Endothelial cell of umbilical vein (primary cell): ENCODE data around the gene RAB14. TPM values are rescaled to one million over a fixed set of nuclear protein-coding genes. Genes with fewer than 3 reads are reported as not detected.

Experiments
- BruUV-seq: library from RNA; stranded (reverse); fragments of 400-500 nt; replicated peaks from 2 replicates; lab custom pipeline; 2021; lab: Mats Ljungman, UMichigan
- CTCF ChIA-PET: fragments of 300-600, 350-600 bp; sonication (Branson Sonifier 250); formaldehyde crosslinking; loops from one replicate; lab custom pipeline; 2021; ENCODE audit warnings: antibody characterized with exemption, inconsistent platforms; lab: Charles Lee
- POLR2A ChIA-PET: fragments of 300-600, 350-600 bp; sonication (Branson Sonifier 250); formaldehyde crosslinking; loops from one replicate; lab custom pipeline; 2021; ENCODE audit warnings: antibody characterized with exemption, inconsistent platforms; lab: Charles Lee
- DNase-seq: peaks from one replicate; pipeline ENCODE4 v3.0.0-alpha.2; 2011; ENCODE audit warnings: low read depth, low spot score
- FAIRE-seq: peaks from 2 replicates; lab custom pipeline; 2011; peaks lifted over from hg19 to GRCh38; lab: Jason Lieb, UNC
- H2AFZ ChIP-seq: 2 replicates; pipeline ENCODE4 v1.6.0; 2012; ENCODE audit warnings: low read depth, low read length, control low read depth, inconsistent platforms
- H3K27ac ChIP-seq: 2 replicates; pipeline ENCODE4 v1.5.1; 2011; ENCODE audit warnings: low read depth, mild to moderate bottlenecking, control low read depth, low read length, moderate library complexity; ENCODE audit not compliant: insufficient read depth
- H3K27me3 ChIP-seq, 2 experiments: 2 replicates each; pipeline versions ENCODE4 v1.6.0 to v1.6.1; 2011; ENCODE audit warnings: low read length in 2 of 2, mixed read lengths in 1 of 2; ENCODE audit not compliant: control insufficient read depth in 2 of 2, insufficient read depth in 2 of 2
- H3K36me3 ChIP-seq, 2 experiments: 2 replicates in 1 of 2; 3 replicates in 1 of 2; pipeline ENCODE4 v1.5.1; 2011; ENCODE audit warnings: low read length in 2 of 2, mild to moderate bottlenecking in 1 of 2, moderate library complexity in 1 of 2; ENCODE audit not compliant: control insufficient read depth in 2 of 2, insufficient read depth in 2 of 2; ENCODE audit errors: extremely low read depth in 1 of 2
- H3K4me1 ChIP-seq: 3 replicates; pipeline ENCODE4 v1.5.1; 2011; ENCODE audit warnings: mild to moderate bottlenecking, low read length; ENCODE audit not compliant: control insufficient read depth, insufficient read depth; ENCODE audit errors: extremely low read depth
- H3K4me2 ChIP-seq: 2 replicates; pipeline ENCODE4 v1.6.1; 2011; ENCODE audit warnings: low read length, control low read depth, mixed read lengths; ENCODE audit not compliant: insufficient read depth
- H3K4me3 ChIP-seq, 3 experiments: fragments of 200-600 bp in 1 of 3; sonication (generic), shearing (Covaris generic) in 1 of 3; replicated peaks in 1 of 3; 2 replicates each; pipeline ENCODE4 v1.5.1; 2011 to 2016; ENCODE audit warnings: control low read depth in 3 of 3, low read length in 3 of 3, mild to moderate bottlenecking in 2 of 3, inconsistent platforms in 1 of 3, low read depth in 1 of 3, moderate library complexity in 1 of 3; ENCODE audit not compliant: insufficient read depth in 1 of 3
- H3K79me2 ChIP-seq: 2 replicates; pipeline ENCODE4 v1.6.0; 2012; ENCODE audit warnings: low read length, inconsistent platforms; ENCODE audit not compliant: control insufficient read depth, insufficient read depth
- H3K9ac ChIP-seq: replicated peaks from 2 replicates; pipeline ENCODE3; 2011; ENCODE audit warnings: low read length, control low read depth; ENCODE audit not compliant: insufficient read depth; ENCODE audit errors: extremely low read depth
- H3K9me1 ChIP-seq: replicated peaks from 3 replicates; pipeline ENCODE4 v1.6.0; 2011; ENCODE audit warnings: mild to moderate bottlenecking, low read length; ENCODE audit not compliant: control insufficient read depth, insufficient read depth; ENCODE audit errors: extremely low read depth
- H3K9me3 ChIP-seq: replicated peaks from 2 replicates; pipeline ENCODE4 v1.5.1; 2012; ENCODE audit warnings: low read length, inconsistent platforms; ENCODE audit not compliant: control insufficient read depth, insufficient read depth
- H4K20me1 ChIP-seq: replicated peaks from 2 replicates; pipeline ENCODE3; 2011; ENCODE audit warnings: mild to moderate bottlenecking, low read length; ENCODE audit not compliant: control insufficient read depth, insufficient read depth; ENCODE audit errors: extremely low read depth
- CTCF ChIP-seq, 2 donors: IDR thresholded peaks; 1 replicate in 1 of 2; 2 replicates in 1 of 2; pipeline ENCODE4 v1.5.1; 2011; ENCODE audit warnings: low read length in 2 of 2, mild to moderate bottlenecking in 2 of 2, moderate library complexity in 2 of 2, control low read depth in 1 of 2, inconsistent platforms in 1 of 2, low read depth in 1 of 2; ENCODE audit not compliant: insufficient read depth in 1 of 2; ENCODE audit errors: extremely low read depth in 1 of 2
- EZH2 ChIP-seq: IDR thresholded peaks from 2 replicates; pipeline ENCODE4 v1.6.1; 2012; ENCODE audit warnings: borderline replicate concordance, low read depth, mild to moderate bottlenecking, moderate library complexity, low read length, inconsistent platforms; ENCODE audit not compliant: severe bottlenecking
- FOS ChIP-seq: IDR thresholded peaks from 2 replicates; pipeline ENCODE4 v1.6.1; 2011; ENCODE audit warnings: mild to moderate bottlenecking, low read length, moderate library complexity, borderline replicate concordance; ENCODE audit not compliant: insufficient read depth
- GATA2 ChIP-seq: IDR thresholded peaks from 2 replicates; pipeline ENCODE4 v1.7.0; 2011; ENCODE audit warnings: low read depth, mild to moderate bottlenecking, moderate library complexity, mixed read lengths, low read length; ENCODE audit not compliant: insufficient read length, insufficient read depth
- JUN ChIP-seq: IDR thresholded peaks from 2 replicates; pipeline ENCODE4 v1.6.1; 2011; ENCODE audit warnings: borderline replicate concordance, low read depth; ENCODE audit not compliant: insufficient read length, insufficient read depth
- MYC ChIP-seq: IDR thresholded peaks from one replicate; pipeline ENCODE4 v1.6.1; 2011; ENCODE audit warnings: mild to moderate bottlenecking, low read depth, low read length
- POLR2A ChIP-seq: IDR thresholded peaks from 2 replicates; pipeline ENCODE4 v1.6.1; 2012; ENCODE audit warnings: low read depth, mild to moderate bottlenecking, control low read depth, low read length
- POLR2AphosphoS5 ChIP-seq: IDR thresholded peaks from 2 replicates; pipeline ENCODE4 v1.6.1; 2012; ENCODE audit warnings: low read depth, mild to moderate bottlenecking, control low read depth, low read length, moderate library complexity; ENCODE audit not compliant: insufficient read depth
- dilution Hi-C: fragments of 300-500 bp; cut with MboI; formaldehyde crosslinking; loops from one replicate; pipeline ENCODE4 v1.15.0; 2019; ENCODE audit warnings: low sequenced_read_pairs; ENCODE audit not compliant: extremely low pct_ligation_motif_present
- intact Hi-C: fragments of 100-400 bp; cut with micrococcal nuclease; formaldehyde crosslinking; loops from one replicate; pipeline ENCODE4 v1.10.0; 2022
- polyA plus RNA-seq, 4 experiments: library from polyadenylated mRNA; depleted of rRNA in 3 of 4; stranded (reverse) in 3 of 4; unstranded in 1 of 4; fragments of >200 nt; gene quantifications; 2 replicates each; pipeline versions ENCODE4 v1.2.1 to v1.2.3, GENCODE V29; 2011 to 2012; ENCODE audit warnings: missing spikeins in 1 of 4
- total RNA-seq: library from RNA; stranded (reverse); gene quantifications from 2 replicates; pipeline ENCODE4 v1.2.3, GENCODE V29; 2021
- TF ChIP-seq, protein P1 (sequence below): IDR thresholded peaks from 2 replicates; pipeline ENCODE4 v1.6.1; 2011; ENCODE audit not compliant: insufficient read depth, insufficient read length

Gene RAB14
- total and polyA plus RNA-seq, 2 donors (not counting 3 experiments of a cell fraction or from before 2014, with no cell fraction given) = 18.9 to 79.3 TPM

DNA sequence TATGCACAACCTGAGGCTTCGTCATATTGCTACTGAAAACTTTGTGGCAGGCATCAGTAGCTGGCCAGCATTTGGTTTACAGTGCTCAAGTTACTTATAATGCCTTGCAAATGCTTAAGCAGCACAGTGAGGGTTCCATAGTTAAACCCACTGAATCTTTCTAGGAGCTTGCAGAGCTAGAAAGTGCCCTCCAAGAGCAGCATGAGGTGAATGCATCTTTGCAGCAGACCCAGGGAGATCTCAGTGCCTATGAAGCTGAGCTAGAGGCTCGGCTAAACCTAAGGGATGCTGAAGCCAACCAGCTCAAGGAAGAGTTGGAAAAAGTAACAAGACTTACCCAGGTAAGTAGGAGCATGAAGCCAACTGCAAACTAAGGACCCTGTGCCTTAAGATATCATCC lies 66.0 kb downstream of the RAB14 start:
- no peak for FAIRE-seq
- POLR2A ChIA-PET = no interaction called here

More for the DNA sequence above, 66.0 kb downstream of the RAB14 start:
- Histone ChIP-seq H3K4me1 (no peaks in the 10 kb centered on the region), H3K4me2 (no peak overlapping the region), H4K20me1 (no peaks in the 10 kb centered on the region), H3K27me3 (no peaks in the 10 kb centered on the region), H2AFZ (no peak overlapping the region), H3K9ac (no peak overlapping the region), H3K4me3 (no peak overlapping the region), H3K27ac (no peak overlapping the region), H3K9me3 (no peaks in the 10 kb centered on the region), H3K36me3 (peaks cover 4 to 6% of the 10 kb centered on the region in 2 experiments), H3K9me1 (no peaks in the 10 kb centered on the region), H3K79me2 (no peaks in the 10 kb centered on the region)
- DNase-seq = no peak
- BruUV-seq = no TSS peak
- TF ChIP-seq POLR2AphosphoS5 (no peak), MYC (no peak), JUN (no peak), GATA2 (no peak), CTCF (IDR thresholded peaks at IDR 0.05; ENCODE audit: extremely low read depth in 1 of 2, insufficient read depth in 1 of 2, low read depth in 1 of 2, low read length in 2 of 2) (no peak), FOS (no peak), EZH2 (no peak), POLR2A (no peak)
- TF ChIP-seq, protein P1, sequence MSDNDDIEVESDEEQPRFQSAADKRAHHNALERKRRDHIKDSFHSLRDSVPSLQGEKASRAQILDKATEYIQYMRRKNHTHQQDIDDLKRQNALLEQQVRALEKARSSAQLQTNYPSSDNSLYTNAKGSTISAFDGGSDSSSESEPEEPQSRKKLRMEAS = no peak
- dilution Hi-C loops = no loop called here
- CTCF ChIA-PET = interaction anchor here (1.0 kb wide), 1 partner anchor 24 kb away, joined by 3 read pairs; no protein-coding TSS in a partner anchor
- intact Hi-C loops = no loop called here
